Vagina (tissue), 2 donors: Measurements from ENCODE around the gene KDM6A.
"Not testable (repeated sequence)": the region's sequence is repeated elsewhere in the genome, so short reads cannot be mapped to it uniquely, and the experiment has no call there.

Experiments
- POLR2AphosphoS5 ChIP-seq, 2 donors: sonication (generic); formaldehyde crosslinking; IDR thresholded peaks; one replicate each; pipeline ENCODE4 v1.9.0; 2017; ENCODE audit warnings: antibody characterized with exemption in 2 of 2, mild to moderate bottlenecking in 2 of 2, low read depth in 1 of 2; ENCODE audit not compliant: insufficient read depth in 1 of 2
- TF ChIP-seq, protein P1 (sequence below), 3 experiments: fragments of 450-650 bp in 2 of 3; fragments of 200-600 bp in 1 of 3; sonication (generic) in 1 of 3; IDR thresholded peaks; one replicate each; pipeline ENCODE4 v1.5.1; 2017 to 2019; ENCODE audit warnings: antibody characterized with exemption in 3 of 3, mild to moderate bottlenecking in 2 of 3, moderate library complexity in 2 of 3

DNA sequence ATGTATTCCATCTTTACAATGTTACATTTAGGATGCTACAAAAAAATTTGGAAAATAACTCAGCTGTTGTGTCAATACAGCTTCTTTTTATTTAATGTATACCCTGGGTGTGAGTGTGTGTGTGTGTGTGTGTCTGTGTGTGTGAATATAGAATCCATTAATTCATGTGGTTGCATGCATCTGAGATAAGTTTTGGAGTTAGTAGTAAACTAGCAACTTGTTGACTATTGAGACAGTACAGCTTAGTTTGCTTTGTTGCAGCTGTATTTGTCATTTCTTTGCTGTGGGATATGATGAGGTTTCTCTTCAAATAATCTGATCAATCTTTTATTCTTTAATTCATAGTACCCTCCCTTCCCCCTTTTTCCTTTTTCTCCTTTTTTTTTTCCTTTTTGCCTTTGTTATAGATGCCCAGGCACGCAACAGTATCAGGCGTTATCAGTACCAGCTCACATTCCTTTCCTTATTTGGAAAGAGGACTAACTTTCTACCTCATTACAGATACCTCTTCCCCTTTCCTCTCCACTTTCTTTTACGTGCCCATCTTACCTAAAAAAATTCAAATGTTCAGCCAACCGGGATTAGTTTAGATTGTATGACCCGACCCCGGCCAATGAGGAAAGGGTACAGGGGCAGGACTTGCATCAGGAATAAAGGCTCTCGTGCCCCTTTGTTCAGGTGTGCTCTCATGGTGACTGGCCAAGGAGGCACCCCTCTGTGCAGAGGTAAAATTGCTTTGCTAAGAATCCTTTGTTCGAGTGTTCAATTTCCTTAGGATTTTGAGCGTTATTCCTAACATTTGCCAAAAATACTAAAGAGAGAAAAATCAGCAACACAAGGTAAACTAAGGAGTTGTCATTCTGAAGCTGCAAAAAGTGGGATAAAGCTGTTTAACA, 77.7 kb downstream of the KDM6A start:
- not testable (repeated sequence) for TF ChIP-seq POLR2AphosphoS5 (IDR thresholded peaks at IDR 0.05; ENCODE audit: insufficient read depth in 1 of 2, low read depth in 1 of 2)
- TF ChIP-seq, protein P1, sequence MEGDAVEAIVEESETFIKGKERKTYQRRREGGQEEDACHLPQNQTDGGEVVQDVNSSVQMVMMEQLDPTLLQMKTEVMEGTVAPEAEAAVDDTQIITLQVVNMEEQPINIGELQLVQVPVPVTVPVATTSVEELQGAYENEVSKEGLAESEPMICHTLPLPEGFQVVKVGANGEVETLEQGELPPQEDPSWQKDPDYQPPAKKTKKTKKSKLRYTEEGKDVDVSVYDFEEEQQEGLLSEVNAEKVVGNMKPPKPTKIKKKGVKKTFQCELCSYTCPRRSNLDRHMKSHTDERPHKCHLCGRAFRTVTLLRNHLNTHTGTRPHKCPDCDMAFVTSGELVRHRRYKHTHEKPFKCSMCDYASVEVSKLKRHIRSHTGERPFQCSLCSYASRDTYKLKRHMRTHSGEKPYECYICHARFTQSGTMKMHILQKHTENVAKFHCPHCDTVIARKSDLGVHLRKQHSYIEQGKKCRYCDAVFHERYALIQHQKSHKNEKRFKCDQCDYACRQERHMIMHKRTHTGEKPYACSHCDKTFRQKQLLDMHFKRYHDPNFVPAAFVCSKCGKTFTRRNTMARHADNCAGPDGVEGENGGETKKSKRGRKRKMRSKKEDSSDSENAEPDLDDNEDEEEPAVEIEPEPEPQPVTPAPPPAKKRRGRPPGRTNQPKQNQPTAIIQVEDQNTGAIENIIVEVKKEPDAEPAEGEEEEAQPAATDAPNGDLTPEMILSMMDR (IDR thresholded peaks at IDR 0.05): not testable (repeated sequence)
